ENCODE results near the gene CHMP4B. TPM values are rescaled to one million over a fixed set of nuclear protein-coding genes. Genes with fewer than 3 reads are reported as not detected.

CHMP4B gene
- polyA plus RNA-seq, 2 of the 4 experiments (the other 2 are of a cell fraction): 81.3 to 104 TPM

DNA sequence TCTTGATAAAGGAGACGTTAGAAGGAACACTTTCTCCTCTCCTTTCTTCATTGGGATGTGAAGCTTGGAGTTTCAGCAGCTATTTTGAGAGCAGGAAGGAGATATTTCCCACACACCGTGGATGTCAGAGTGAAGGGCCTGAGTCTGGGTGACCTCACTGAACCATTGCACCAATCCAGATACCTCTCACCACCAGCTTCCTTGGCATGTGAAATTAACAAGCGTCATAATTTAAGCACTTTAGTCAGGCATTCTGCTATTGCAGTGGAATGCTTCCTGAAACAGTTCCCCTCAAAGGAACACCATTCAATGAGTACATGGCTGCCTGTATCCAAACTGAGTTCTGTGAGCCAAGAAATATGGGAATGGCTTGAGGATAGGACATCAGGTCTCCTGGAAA, 83.7 kb downstream of the CHMP4B start:
- POLR2A ChIA-PET: no interaction called here
- no peaks in the 10 kb centered on the region for H3K9me3 ChIP-seq
- TF ChIP-seq, protein P1, sequence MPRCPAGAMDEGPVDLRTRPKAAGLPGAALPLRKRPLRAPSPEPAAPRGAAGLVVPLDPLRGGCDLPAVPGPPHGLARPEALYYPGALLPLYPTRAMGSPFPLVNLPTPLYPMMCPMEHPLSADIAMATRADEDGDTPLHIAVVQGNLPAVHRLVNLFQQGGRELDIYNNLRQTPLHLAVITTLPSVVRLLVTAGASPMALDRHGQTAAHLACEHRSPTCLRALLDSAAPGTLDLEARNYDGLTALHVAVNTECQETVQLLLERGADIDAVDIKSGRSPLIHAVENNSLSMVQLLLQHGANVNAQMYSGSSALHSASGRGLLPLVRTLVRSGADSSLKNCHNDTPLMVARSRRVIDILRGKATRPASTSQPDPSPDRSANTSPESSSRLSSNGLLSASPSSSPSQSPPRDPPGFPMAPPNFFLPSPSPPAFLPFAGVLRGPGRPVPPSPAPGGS (IDR thresholded peaks at IDR 0.05): no peak
- TF ChIP-seq, protein P2, sequence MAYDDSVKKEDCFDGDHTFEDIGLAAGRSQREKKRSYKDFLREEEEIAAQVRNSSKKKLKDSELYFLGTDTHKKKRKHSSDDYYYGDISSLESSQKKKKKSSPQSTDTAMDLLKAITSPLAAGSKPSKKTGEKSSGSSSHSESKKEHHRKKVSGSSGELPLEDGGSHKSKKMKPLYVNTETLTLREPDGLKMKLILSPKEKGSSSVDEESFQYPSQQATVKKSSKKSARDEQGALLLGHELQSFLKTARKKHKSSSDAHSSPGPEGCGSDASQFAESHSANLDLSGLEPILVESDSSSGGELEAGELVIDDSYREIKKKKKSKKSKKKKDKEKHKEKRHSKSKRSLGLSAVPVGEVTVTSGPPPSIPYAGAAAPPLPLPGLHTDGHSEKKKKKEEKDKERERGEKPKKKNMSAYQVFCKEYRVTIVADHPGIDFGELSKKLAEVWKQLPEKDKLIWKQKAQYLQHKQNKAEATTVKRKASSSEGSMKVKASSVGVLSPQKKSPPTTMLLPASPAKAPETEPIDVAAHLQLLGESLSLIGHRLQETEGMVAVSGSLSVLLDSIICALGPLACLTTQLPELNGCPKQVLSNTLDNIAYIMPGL (CRISPR knock-in tag; IDR thresholded peaks at IDR 0.05; ENCODE audit: borderline replicate concordance): no peak
- TF ChIP-seq RNF2 (IDR thresholded peaks at IDR 0.05; ENCODE audit: borderline replicate concordance, low read depth): no peak
- no peak for TF ChIP-seq BHLHE40 (IDR thresholded peaks at IDR 0.05; ENCODE audit: low read depth, low read length)
- no peak overlapping the region for H3K4me2 ChIP-seq
- CTCF ChIA-PET: interaction anchor here (1.2 kb wide), 1 partner anchor 21 kb away, joined by 4 read pairs; no protein-coding TSS in a partner anchor
- H3K4me1 ChIP-seq: no peaks in the 10 kb centered on the region
- no peak overlapping the region for H3K27ac ChIP-seq
- 54% methylated on average over 3 of the region's 3 CpGs for WGBS (ENCODE audit: missing lambda C conversion rate)
- FAIRE-seq (no peak), DNase-seq (ENCODE audit: low read depth in 1 of 2, low spot score in 1 of 2) (no peak), ATAC-seq (no peak)
- no peak overlapping the region for H3K4me3 ChIP-seq

DNA sequence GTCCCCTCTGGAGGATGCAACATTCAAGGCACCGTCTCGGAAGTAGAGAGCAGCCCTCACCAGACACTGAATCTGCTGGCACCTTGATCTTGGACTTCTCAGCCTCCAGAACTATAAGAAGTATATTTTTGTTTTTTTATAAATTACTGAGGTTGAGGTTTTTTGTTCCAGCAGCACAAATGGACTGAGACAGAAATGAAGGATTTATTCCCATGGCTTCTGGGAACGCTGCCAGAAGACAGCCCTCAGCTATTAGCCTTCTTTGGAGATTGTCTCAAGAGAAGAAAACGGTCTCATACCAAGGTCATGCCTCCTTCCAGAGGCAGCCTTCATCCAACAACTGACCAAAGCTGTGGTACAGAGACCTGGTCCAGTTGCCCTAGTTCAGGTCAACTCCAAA, 85.4 kb downstream of the CHMP4B start:
- 48% methylated on average over 4 of the region's 4 CpGs for WGBS (ENCODE audit: missing lambda C conversion rate)
- CTCF ChIA-PET: interaction anchor here (0.6 kb wide), 1 partner anchor 22 kb away, joined by 4 read pairs; no protein-coding TSS in a partner anchor
- Histone ChIP-seq H3K9me3 (no peaks in the 10 kb centered on the region), H3K4me2 (no peak overlapping the region), H3K4me1 (no peaks in the 10 kb centered on the region), H3K27ac (no peak overlapping the region), H3K4me3 (no peak overlapping the region)
- no peak for DNase-seq (ENCODE audit: low read depth in 1 of 2, low spot score in 1 of 2)
- no peak for ATAC-seq
- TF ChIP-seq KDM1A (IDR thresholded peaks at IDR 0.05; ENCODE audit: low read depth) (no peak), RCOR1 (IDR thresholded peaks at IDR 0.05; ENCODE audit: low read depth, low read length) (no peak), RFX5 (IDR thresholded peaks at IDR 0.05) (no peak), SREBF2 (IDR thresholded peaks at IDR 0.05) (no peak), ZFP36 (IDR thresholded peaks at IDR 0.05; ENCODE audit: borderline replicate concordance, partially characterized antibody) (no peak), HEYL (CRISPR knock-in tag; IDR thresholded peaks at IDR 0.05) (no peak), GATA3 (IDR thresholded peaks at IDR 0.05; ENCODE audit: borderline replicate concordance) (no peak), FOXS1 (CRISPR knock-in tag; IDR thresholded peaks at IDR 0.05) (no peak), FOSL2 (IDR thresholded peaks at IDR 0.05) (no peak), FOSL2 (CRISPR knock-in tag; IDR thresholded peaks at IDR 0.05) (no peak), CBX2 (IDR thresholded peaks at IDR 0.05; ENCODE audit: borderline replicate concordance, low read depth) (no peak), HOXB13 (CRISPR knock-in tag; IDR thresholded peaks at IDR 0.05; ENCODE audit: low read depth) (no peak), RAD21 (conservative IDR thresholded peaks at IDR 0.05 in 1 of 2, IDR thresholded peaks at IDR 0.05 in 1 of 2) (no peak), POLR2A (IDR thresholded peaks at IDR 0.05; ENCODE audit: low read length) (no peak), MAZ (IDR thresholded peaks at IDR 0.05; ENCODE audit: borderline replicate concordance, low read depth, low read length) (no peak)
- TF ChIP-seq, protein P3, sequence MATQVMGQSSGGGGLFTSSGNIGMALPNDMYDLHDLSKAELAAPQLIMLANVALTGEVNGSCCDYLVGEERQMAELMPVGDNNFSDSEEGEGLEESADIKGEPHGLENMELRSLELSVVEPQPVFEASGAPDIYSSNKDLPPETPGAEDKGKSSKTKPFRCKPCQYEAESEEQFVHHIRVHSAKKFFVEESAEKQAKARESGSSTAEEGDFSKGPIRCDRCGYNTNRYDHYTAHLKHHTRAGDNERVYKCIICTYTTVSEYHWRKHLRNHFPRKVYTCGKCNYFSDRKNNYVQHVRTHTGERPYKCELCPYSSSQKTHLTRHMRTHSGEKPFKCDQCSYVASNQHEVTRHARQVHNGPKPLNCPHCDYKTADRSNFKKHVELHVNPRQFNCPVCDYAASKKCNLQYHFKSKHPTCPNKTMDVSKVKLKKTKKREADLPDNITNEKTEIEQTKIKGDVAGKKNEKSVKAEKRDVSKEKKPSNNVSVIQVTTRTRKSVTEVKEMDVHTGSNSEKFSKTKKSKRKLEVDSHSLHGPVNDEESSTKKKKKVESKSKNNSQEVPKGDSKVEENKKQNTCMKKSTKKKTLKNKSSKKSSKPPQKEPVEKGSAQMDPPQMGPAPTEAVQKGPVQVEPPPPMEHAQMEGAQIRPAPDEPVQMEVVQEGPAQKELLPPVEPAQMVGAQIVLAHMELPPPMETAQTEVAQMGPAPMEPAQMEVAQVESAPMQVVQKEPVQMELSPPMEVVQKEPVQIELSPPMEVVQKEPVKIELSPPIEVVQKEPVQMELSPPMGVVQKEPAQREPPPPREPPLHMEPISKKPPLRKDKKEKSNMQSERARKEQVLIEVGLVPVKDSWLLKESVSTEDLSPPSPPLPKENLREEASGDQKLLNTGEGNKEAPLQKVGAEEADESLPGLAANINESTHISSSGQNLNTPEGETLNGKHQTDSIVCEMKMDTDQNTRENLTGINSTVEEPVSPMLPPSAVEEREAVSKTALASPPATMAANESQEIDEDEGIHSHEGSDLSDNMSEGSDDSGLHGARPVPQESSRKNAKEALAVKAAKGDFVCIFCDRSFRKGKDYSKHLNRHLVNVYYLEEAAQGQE (IDR thresholded peaks at IDR 0.05): no peak
- TF ChIP-seq, protein P4, sequence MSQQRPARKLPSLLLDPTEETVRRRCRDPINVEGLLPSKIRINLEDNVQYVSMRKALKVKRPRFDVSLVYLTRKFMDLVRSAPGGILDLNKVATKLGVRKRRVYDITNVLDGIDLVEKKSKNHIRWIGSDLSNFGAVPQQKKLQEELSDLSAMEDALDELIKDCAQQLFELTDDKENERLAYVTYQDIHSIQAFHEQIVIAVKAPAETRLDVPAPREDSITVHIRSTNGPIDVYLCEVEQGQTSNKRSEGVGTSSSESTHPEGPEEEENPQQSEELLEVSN (IDR thresholded peaks at IDR 0.05; ENCODE audit: borderline replicate concordance, low read depth): no peak
- TF ChIP-seq, protein P1 (IDR thresholded peaks at IDR 0.05): no peak
- no peak for FAIRE-seq
- POLR2A ChIA-PET: no interaction called here
